ENCODE results near the gene NUTM2A.
"Not testable (repeated sequence)": the region's sequence is repeated elsewhere in the genome, so short reads cannot be mapped to it uniquely, and the experiment has no call there.

The NUTM2A gene

GRCh38 chr10:87248818-87249353 is 23.6 kb downstream of the NUTM2A start:
- not testable (repeated sequence) for DNase-seq (ENCODE audit: low read depth)

GRCh38 chr10:87280749-87281392 is 55.6 kb downstream of the NUTM2A start:
- DNase-seq (ENCODE audit: low read depth): not testable (repeated sequence)

All from activated T-cell treated with anti-CD3 and anti-CD28 coated beads for 48 hours (primary cell).